GM19351 (cell line): Measurements from ENCODE around the gene PTPRM.

Experiments
- ATAC-seq: cut with Tn5 transposase; IDR thresholded peaks from one replicate; pipeline ENCODE4 v1.9.1; 2021; ENCODE audit warnings: mild to moderate bottlenecking, moderate library complexity; ENCODE audit not compliant: unreplicated experiment

Gene PTPRM

DNA sequence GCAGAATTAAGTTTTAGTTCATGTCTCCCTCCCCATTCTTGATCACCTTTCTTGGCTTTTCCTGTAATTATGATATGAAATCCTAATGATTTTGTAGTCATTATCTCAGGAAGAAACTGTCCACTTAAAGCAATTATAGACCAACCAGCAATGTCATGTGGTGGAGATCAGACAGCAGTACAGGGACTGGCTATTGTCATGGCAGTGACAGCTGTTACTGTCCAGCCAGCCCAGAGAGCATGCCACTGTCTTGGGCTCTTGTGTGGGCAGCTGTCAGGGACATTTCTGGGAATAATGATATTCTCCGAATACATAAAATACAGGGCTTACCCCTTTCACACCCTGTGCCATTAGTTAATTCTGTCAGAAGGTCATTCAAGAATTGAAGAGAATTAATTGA lies 686.8 kb downstream of the PTPRM start:
- ATAC-seq, result no peak

- no peak for ATAC-seq
Measured at GRCh38 chr18:8254654-8255053, 687.5 kb downstream of the PTPRM start.

DNA sequence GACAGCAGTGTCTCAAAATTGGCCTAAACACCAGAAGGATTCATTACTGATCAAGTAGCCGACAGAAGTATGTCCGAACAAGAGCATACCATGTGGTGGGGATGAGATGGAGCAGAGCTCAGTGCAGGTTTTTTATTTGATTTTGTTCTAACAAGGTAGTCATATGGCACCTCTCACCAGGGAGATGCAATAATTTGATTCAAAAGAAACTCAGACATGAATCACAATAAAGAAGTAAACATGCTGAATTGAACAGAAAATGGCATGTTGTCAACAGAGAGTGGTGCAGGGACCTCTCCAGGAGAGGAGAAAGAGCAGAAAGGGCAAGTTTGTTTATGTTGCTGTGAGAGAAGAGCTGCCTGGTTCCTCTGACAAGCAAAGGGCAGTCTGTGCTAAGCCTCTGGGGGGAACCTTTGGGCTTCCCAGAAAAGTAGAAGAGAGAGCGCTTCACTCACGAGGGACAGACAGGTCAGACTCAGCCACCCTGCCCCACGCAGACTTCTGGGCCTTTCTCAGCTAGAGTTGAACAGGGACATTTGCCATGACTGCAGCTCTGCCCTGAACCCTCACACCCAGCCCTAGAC lies 690.8 kb downstream of the PTPRM start:
- no peak for ATAC-seq

DNA sequence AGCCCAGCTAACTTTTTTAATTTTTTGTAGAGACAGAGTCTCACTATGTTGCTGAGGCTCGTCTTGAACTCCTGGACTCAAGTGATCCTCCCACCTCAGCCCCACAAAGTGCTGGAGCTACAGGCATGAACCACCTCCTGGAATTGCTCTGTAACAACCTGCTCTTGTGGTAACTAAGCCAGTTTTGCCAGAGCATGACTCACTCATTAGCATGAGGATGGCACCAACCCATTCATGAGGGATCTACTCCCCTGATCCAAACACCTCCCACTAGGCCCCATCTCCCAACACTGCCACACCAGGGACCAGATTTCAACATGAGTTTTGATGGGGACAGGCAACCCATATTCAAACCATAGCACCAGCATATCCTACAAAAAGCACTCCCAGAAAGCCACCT lies 693.2 kb downstream of the PTPRM start:
- no peak for ATAC-seq

DNA sequence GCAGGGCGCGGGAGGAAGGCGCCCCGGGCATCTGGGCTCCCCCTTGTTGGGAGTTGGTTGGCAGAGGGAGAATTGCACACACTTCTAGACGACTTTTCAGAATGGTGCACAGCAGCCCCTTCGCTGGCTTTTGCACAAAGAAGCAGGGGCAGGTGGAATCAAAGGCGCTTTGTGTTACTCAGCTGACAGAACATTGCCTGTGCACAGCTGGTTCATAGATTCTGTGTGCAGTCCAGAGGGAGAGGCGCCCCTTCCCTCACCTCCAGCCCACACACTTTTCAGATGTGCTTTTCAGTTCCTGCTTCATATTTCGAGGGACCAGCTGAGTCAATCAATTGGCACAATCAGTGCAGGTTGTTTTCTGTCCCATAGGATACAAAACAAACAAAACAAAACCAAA lies 693.7 kb downstream of the PTPRM start:
- ATAC-seq, result peak; percentile 79

DNA sequence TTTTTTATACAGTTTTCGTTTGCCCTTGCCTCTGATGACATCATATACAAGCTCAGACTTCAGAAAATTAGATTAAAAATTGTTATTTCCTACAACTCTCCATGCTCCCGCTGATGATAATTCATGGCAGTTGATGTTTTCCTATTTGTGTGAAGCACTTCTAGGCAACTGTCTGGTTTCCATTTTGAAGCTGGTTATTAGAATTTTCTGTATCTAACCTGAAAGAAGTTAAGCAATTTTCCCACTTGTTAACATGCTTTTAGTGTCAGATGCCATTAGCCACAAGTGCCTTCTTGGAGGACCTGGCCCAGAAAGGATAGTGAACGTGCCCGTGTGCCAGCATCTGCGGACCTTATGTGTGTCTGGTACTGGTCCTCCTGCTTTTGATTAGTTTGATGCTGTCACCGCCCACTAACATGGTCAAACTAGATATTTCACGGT lies 694.6 kb downstream of the PTPRM start:
- no peak for ATAC-seq

- no peak for ATAC-seq
Measured at GRCh38 chr18:8262221-8262620, 695.1 kb downstream of the PTPRM start.

DNA sequence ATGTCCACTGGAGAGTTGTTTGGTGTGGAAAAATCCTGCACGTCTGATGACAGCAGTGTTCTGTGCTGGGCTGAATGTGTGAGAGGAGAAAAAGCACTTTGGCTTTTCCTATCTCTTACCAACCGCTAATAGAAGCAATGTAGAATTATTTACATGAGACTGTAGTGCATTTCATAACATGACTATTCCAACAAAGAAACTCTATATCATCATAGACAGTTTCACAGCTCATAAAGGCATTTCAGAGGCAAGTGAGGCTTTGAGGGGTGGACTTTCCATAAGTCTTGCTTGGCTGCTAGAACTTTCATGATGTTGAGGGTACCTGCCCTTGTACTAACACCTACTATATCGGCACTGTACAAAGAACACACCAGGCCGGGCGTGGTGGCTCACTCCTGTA lies 697.0 kb downstream of the PTPRM start:
- ATAC-seq, result no peak

DNA sequence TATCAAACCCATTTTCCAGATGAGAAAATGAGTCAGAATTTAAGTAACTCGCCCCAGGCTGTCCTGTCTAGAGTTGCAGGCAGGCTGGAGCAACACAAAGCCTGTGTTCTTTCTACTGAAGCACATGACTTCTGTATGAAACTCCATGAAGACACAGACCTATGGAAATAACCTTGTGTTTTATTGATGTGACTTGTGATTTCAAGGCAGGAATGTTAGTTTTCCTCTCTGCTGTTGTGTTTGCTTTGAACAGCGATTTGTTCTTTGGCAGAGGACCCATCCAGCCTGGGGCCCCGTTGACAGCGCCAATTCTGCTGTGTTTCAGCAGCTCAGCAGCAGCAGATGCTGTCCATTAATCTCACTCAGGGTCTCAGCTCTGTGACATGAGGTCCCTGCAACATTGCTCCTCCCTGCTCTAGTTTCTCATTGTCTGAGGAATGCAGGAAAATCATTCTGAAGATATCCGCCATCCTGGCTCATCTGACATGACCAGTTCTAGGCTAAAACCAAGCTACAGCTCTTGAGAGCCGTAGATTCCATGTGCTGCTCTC lies 697.8 kb downstream of the PTPRM start:
- ATAC-seq, result no peak

DNA sequence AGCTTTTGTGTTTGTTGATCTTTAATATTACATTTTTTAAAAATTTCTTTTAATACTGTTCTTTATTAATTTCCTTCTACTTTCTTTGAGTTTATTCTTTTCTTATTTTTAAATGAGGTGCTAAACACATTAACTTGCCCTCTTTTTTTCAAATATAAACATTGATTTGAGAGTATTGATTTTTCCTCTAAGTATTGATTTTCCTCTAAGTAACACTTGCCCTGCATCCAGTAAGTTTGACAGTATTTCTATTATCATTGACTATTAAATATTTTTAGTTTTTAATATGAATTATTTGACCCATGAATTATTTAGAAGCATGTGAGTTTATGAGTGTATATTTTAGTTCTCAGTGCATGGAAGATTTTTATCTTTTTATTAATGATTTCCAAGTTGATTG lies 705.1 kb downstream of the PTPRM start:
- ATAC-seq, result no peak

GRCh38 chr18:8274370-8274769 lies 707.3 kb downstream of the PTPRM start:
- ATAC-seq, result no peak

DNA sequence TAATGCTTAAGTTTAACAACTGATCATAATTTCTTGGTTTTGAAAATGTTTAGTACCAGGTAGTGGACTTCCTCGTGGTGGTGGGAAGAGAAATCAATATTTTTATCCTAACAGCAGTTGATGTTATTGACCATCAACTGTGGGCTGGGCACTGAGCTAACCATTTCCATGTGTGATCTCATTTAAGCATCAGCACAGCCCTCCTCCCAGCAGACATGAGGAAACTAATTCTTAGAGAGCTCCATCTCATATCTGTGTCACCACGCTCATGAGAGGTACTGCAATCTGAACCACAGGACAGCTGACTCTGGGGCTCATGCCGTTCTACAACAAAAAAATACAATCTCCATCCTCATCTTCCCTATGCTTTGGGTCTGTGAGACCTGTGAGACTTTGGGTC lies 709.3 kb downstream of the PTPRM start:
- ATAC-seq, result no peak

DNA sequence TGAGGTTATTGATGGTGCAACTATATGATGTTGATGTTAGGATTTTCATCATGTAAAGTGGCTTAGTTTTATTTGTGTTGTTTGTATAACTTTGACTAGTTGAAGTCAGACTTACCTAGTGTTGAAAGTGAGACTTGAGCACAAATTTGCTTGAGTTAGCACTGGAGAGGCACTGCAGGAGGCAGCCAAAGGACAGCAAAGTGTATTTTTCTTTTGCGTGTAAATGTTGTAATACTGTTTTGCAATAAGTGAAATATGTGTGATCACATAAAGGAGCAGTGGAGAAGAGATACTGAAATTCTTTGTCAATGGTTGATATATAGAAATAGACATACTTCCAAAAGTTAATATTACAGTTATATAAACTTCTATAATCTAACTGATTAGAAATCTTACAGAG lies 710.2 kb downstream of the PTPRM start:
- ATAC-seq, result no peak

DNA sequence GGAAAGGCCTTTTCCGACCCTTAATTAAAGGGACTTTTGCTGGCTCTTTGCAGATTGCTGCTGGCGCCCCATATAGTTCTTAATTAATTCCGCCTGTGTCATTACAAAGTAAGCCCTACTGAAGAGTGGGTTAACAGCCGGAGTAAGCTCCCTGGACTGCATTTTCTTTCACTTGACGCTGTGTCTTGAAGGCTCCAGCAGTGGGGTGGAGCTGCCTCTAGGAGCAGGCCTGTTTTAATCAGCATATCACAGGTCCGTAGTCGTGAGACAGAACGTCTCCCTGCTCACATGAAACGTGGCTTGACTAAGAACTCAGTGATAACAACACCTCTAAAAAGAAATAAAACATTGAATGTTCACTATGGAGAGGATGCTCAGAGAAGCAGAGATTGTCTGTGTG lies 712.2 kb downstream of the PTPRM start:
- ATAC-seq, result no peak

GRCh38 chr18:8279781-8280330 lies 712.7 kb downstream of the PTPRM start:
- no peak for ATAC-seq

- no peak for ATAC-seq
Measured at GRCh38 chr18:8283891-8284585, 716.9 kb downstream of the PTPRM start.

GRCh38 chr18:8286303-8286702 lies 719.2 kb downstream of the PTPRM start:
- no peak for ATAC-seq

- no peak for ATAC-seq
Measured at GRCh38 chr18:8287196-8287885, 720.2 kb downstream of the PTPRM start.

DNA sequence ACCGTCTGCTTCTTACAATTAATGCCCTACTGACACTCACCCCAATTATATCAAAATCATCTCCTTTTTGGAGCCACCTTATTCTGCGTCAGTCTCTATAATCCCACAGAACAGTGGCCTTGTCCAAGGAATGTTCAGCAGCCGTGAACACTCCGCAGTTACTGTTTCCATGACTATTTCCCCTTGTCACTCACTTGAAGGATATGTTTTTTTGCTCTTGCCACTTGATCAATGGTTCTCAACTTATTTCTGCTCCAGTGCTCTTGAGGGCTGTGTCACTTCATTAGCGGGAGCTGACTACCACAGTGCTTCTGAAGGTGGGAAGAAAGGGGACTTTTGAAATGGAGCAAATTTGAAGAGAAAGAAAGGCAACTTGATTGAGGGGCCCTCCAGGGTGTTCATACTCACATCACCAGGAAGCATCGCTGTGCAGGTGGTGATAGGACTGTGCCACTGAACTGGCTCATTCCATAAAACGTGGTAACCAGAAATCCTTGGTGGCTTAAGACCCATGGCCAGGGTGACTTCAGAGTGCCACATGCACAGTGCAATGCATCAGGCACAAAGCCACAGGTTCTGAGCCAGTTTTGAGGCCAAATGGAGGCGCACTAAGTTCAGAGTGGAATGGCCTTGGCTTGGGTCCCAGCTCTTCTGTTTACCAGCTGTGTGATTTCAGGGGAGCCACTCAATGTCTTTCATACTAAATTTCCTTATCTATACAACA lies 721.5 kb downstream of the PTPRM start:
- ATAC-seq, result no peak

- no peak for ATAC-seq
Measured at GRCh38 chr18:8290435-8290834, 723.3 kb downstream of the PTPRM start.

DNA sequence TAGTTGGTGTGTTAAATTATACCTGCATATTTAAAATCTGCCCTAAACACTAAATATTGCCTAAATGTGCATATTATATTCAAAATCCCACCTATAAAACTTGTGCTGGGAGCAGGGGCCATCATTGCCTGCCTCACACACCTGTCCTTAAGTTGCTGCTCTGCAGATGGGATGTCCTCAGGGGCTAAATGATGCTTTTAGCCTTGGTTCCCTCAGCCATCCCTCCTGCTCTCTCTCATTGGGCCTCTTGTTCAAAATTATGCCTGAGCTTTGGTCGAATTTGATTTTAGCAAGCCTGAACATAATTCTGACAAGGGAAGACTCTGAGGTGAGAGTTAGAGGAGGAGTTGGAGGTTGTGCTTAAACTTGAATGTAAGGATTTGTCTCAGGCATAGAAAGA lies 723.8 kb downstream of the PTPRM start:
- no peak for ATAC-seq
